Parathyroid adenoma (tissue), 2 donors: Measurements from ENCODE around the gene CORO1A.
A peak's percentile ranks its signal among the peaks of the same experiment; 100 is the strongest.
"Not testable (repeated sequence)": the region's sequence is repeated elsewhere in the genome, so short reads cannot be mapped to it uniquely, and the experiment has no call there.

Source experiments
- H2AFZ ChIP-seq: fragments of 300-600 bp; sonication (generic); one replicate; pipeline ENCODE4 v1.7.0; 2017; ENCODE audit warnings: antibody characterized with exemption, mild to moderate bottlenecking
- H3K27ac ChIP-seq: fragments of 300-600 bp; sonication (generic); one replicate; pipeline ENCODE4 v1.7.0; 2017
- H3K27me3 ChIP-seq: fragments of 300-600 bp; sonication (generic); one replicate; pipeline ENCODE4 v1.7.0; 2017; ENCODE audit warnings: low read length; ENCODE audit not compliant: control insufficient read depth, insufficient read depth
- H3K36me3 ChIP-seq: fragments of 300-600 bp; sonication (generic); one replicate; pipeline ENCODE4 v1.7.0; 2017; ENCODE audit warnings: low read length; ENCODE audit not compliant: control insufficient read depth, insufficient read depth
- H3K4me1 ChIP-seq: fragments of 300-600 bp; sonication (generic); one replicate; pipeline ENCODE4 v1.7.0; 2017; ENCODE audit warnings: control low read depth
- H3K4me2 ChIP-seq: fragments of 300-600 bp; sonication (generic); one replicate; pipeline ENCODE4 v1.7.0; 2017; ENCODE audit warnings: low read length
- H3K4me3 ChIP-seq: fragments of 300-600 bp; sonication (generic); one replicate; pipeline ENCODE4 v1.7.0; 2017; ENCODE audit warnings: low read depth, low read length
- H3K79me2 ChIP-seq: fragments of 300-600 bp; sonication (generic); one replicate; pipeline ENCODE4 v1.7.0; 2017; ENCODE audit warnings: control low read depth
- H3K9ac ChIP-seq: fragments of 300-600 bp; sonication (generic); one replicate; pipeline ENCODE4 v1.7.0; 2017; ENCODE audit warnings: mild to moderate bottlenecking
- H3K9me3 ChIP-seq: fragments of 300-600 bp; sonication (generic); one replicate; pipeline ENCODE4 v1.7.0; 2017; ENCODE audit warnings: low read length; ENCODE audit not compliant: control insufficient read depth
- CTCF ChIP-seq: fragments of 300-600 bp; sonication (generic); IDR thresholded peaks from one replicate; pipeline ENCODE4 v1.7.0; 2017; ENCODE audit warnings: antibody characterized with exemption, mild to moderate bottlenecking
- donor health status: primary hyperparathyroidism.

Gene CORO1A

DNA sequence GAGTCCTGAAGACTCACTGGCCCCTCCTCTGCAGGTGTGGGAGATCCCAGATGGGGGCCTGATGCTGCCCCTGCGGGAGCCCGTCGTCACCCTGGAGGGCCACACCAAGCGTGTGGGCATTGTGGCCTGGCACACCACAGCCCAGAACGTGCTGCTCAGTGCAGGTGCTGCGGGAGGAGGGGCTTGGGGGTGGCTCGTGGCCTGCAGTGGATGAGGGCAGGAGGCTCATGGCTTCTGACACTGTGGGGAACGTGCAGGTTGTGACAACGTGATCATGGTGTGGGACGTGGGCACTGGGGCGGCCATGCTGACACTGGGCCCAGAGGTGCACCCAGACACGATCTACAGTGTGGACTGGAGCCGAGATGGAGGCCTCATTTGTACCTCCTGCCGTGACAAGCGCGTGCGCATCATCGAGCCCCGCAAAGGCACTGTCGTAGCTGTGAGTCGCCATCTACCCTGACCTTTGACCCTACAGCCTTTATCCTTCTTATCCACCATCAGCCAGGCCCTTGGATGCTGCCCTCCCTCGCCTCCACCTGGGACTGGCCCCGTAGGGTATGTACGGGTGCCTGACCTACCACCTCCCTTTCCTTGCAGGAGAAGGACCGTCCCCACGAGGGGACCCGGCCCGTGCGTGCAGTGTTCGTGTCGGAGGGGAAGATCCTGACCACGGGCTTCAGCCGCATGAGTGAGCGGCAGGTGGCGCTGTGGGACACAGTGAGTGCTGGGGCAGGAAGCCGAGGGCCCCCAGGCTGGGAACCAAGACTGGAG is 3.6 kb downstream of the CORO1A start:
- H3K9ac ChIP-seq, result no peak overlapping the region
- no peaks in the 10 kb centered on the region for H3K9me3 ChIP-seq
- H3K4me2 ChIP-seq, result no peak overlapping the region
- H3K79me2 ChIP-seq, result peaks cover 9% of the 10 kb centered on the region
- peaks cover 5% of the 10 kb centered on the region for H3K4me1 ChIP-seq
- no peak overlapping the region for H3K27ac ChIP-seq
- peak; percentile 55 for TF ChIP-seq CTCF
- H2AFZ ChIP-seq, result no peak overlapping the region
- H3K4me3 ChIP-seq, result no peak overlapping the region
- H3K27me3 ChIP-seq, result no peaks in the 10 kb centered on the region
- H3K36me3 ChIP-seq, result no peaks in the 10 kb centered on the region

GRCh38 chr16:30187556-30187865 is 4.1 kb downstream of the CORO1A start:
- H3K27me3 ChIP-seq, result no peaks in the 10 kb centered on the region
- no peak overlapping the region for H3K27ac ChIP-seq
- no peak overlapping the region for H2AFZ ChIP-seq
- H3K79me2 ChIP-seq, result peaks cover 9% of the 10 kb centered on the region
- no peaks in the 10 kb centered on the region for H3K9me3 ChIP-seq
- TF ChIP-seq CTCF, result no peak
- H3K9ac ChIP-seq, result no peak overlapping the region
- H3K36me3 ChIP-seq, result no peaks in the 10 kb centered on the region
- no peak overlapping the region for H3K4me2 ChIP-seq
- peaks cover 5% of the 10 kb centered on the region for H3K4me1 ChIP-seq
- no peak overlapping the region for H3K4me3 ChIP-seq

GRCh38 chr16:30187971-30188561 is 4.7 kb downstream of the CORO1A start:
- Histone ChIP-seq H3K79me2 (peaks cover 9% of the 10 kb centered on the region), H2AFZ (no peak overlapping the region), H3K36me3 (no peaks in the 10 kb centered on the region), H3K9me3 (no peaks in the 10 kb centered on the region), H3K27me3 (no peaks in the 10 kb centered on the region), H3K4me2 (no peak overlapping the region), H3K9ac (no peak overlapping the region), H3K27ac (no peak overlapping the region), H3K4me3 (no peak overlapping the region), H3K4me1 (peaks cover 2% of the 10 kb centered on the region)
- no peak for TF ChIP-seq CTCF

- H3K9me3 ChIP-seq, H3K27me3 ChIP-seq, H3K79me2 ChIP-seq, H3K36me3 ChIP-seq, H3K4me2 ChIP-seq, H3K9ac ChIP-seq, H3K4me1 ChIP-seq, H2AFZ ChIP-seq, H3K4me3 ChIP-seq, H3K27ac ChIP-seq: not testable (repeated sequence)
These were observed 7.8 kb downstream of the CORO1A start for GRCh38 chr16:30191158-30191557.

DNA sequence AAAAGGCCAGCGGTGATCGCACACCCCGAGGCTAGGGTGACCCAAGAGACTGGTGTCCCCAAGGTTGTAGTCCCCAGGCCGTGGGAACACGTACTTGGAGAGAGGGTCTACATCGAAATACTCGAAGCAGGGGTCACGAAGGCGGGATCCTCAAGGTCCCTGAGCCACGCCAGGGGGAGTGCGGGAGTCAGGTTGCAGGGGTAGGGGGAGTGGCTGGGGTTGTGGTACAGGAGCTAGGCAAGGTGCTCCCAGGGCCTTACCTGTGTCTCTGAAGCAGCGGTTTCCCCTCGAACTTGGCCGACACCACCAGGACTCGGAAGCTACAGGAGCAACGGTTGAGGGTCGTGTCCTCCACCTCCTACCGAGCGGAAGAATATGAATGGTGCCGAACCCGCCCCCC is 9.7 kb downstream of the CORO1A start:
- H3K27me3 ChIP-seq, H3K4me1 ChIP-seq, H3K9me3 ChIP-seq, H3K27ac ChIP-seq, H2AFZ ChIP-seq, H3K36me3 ChIP-seq, H3K4me3 ChIP-seq, H3K4me2 ChIP-seq, H3K79me2 ChIP-seq, H3K9ac ChIP-seq: not testable (repeated sequence)

DNA sequence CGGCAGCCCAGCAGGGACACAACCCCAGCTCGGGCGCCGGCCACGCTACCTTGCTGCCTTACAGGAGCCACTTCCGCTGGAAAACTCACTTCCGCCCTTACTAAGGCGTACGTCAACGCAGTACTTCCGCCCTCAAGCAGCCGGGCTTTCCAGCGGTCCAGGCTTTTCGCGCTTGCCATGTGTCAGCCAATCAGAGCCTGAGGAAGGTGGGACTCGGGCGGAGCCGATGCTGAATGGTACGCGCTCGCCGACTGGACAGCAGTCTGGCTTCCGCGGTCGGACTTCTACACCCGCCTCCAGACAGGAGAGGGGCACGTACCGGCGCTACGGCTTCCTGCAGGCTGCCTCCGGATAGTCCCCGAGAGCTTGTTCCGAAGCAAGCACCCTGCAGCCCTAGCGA is 10.2 kb downstream of the CORO1A start, which contains the start of the genes BOLA2B and SLX1A:
BOLA2B (minus strand) TSS at position 52 of the 400 bp plus-strand sequence. CDS start 71 bp downstream, outside the sequence.
SLX1A (plus strand) TSS at position 261 of the 400 bp plus-strand sequence. CDS start 210 bp downstream, outside the sequence.
- H3K9me3 ChIP-seq, H3K9ac ChIP-seq, H3K27me3 ChIP-seq, H3K79me2 ChIP-seq, H3K4me3 ChIP-seq, H2AFZ ChIP-seq, H3K27ac ChIP-seq, H3K4me1 ChIP-seq, H3K4me2 ChIP-seq, H3K36me3 ChIP-seq: not testable (repeated sequence)

DNA sequence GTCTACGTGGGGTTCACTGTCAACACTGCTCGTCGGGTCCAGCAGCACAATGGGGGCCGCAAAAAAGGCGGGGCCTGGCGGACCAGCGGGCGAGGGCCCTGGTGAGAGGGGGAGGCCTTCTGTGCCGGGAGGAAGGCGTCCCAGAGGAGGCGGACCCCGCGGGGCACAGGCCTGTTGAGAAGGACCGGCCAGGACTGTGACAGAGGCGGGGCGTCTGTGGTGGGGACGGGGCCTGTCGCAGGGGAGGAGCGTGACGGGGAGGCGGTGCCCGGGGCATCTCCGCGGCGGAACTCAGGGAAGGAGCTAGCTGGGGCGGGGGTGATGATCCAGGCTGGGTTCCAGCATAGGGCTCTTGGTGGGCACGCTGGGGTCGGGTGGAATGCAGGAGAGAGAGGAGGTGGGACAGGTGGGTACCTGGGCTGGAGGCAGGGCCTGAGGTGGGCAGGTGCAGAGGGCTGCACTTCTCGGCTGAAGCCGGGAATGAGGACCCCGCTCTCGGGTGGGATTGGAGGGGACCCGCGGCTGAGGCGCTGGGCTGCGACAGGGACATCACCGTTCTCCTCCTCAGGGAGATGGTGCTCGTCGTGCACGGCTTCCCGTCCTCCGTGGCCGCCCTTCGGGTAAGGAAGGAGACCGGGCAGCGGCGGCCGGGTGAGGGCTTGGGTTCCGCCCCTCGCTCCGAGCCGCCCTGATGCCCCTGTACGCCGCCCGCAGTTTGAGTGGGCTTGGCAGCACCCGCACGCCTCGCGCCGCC is 10.9 kb downstream of the CORO1A start:
- H3K79me2 ChIP-seq, H3K4me3 ChIP-seq, H2AFZ ChIP-seq, H3K27me3 ChIP-seq, H3K4me2 ChIP-seq, H3K9me3 ChIP-seq, H3K27ac ChIP-seq, H3K36me3 ChIP-seq, H3K4me1 ChIP-seq, H3K9ac ChIP-seq: not testable (repeated sequence)

- H3K27ac ChIP-seq, H3K4me2 ChIP-seq, H3K4me3 ChIP-seq, H3K4me1 ChIP-seq, H3K79me2 ChIP-seq, H3K9me3 ChIP-seq, H3K9ac ChIP-seq, H2AFZ ChIP-seq, H3K36me3 ChIP-seq, H3K27me3 ChIP-seq: not testable (repeated sequence)
These were observed 13.6 kb downstream of the CORO1A start for GRCh38 chr16:30197001-30197400.
